MM.1S (cell line): ENCODE data around the gene ZPR1.

ENCODE experiments used
- EZH2 ChIP-seq: fragments of 300-600 bp; sonication (generic); optimal IDR thresholded peaks from 2 replicates; pipeline ENCODE3; 2017; ENCODE audit warnings: low read depth, mild to moderate bottlenecking, antibody characterized with exemption, low read length, mixed read lengths
- EZH2phosphoT487 ChIP-seq: fragments of 300-600 bp; sonication (generic); IDR thresholded peaks from 2 replicates; pipeline ENCODE4 v1.6.1; 2018; ENCODE audit warnings: antibody characterized with exemption, low read length
- TF ChIP-seq, protein P1 (sequence below): fragments of 300-600 bp; sonication (generic); IDR thresholded peaks from 2 replicates; pipeline ENCODE4 v1.5.1; 2016; ENCODE audit warnings: antibody characterized with exemption, low read length, mixed read lengths

DNA sequence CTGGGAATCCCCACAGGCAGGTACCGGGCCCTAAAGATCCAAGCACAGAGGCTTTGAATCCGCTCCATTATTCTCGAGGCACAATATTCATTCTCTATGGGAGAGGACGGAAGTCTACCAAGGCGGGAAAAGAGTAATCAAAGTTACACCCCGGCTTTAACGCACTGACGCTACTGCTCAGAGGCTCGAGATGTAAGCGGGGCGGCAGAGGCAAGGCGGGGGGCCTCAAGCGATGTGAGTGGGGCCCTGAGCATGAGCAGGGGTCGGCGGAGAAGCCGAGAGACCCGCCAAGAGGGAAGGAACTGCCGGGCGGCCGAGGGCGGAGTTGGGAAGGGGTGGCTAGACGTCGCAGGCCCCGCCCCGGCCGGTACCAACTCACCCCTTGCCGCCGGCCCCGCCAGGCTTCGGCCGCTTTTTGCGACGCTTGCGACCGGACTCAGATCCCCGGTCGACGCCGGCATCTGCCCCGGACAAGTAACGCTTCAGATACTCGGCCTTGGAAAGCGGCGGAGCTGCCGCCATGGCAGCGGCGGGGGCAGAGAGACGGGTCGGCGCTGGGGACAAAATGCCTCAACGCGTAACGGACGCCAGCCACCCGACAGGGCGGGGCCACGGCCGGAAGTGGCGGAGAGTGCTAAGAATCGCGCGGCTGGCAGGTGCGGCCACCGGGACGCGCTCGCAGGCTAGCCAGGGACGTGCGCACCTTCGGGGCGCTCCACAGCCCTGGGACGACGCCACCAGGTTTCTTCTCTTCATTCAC lies 15.2 kb downstream of the ZPR1 start, which contains the start of gene BUD13:
- no peak for TF ChIP-seq EZH2phosphoT487
- TF ChIP-seq, protein P1, sequence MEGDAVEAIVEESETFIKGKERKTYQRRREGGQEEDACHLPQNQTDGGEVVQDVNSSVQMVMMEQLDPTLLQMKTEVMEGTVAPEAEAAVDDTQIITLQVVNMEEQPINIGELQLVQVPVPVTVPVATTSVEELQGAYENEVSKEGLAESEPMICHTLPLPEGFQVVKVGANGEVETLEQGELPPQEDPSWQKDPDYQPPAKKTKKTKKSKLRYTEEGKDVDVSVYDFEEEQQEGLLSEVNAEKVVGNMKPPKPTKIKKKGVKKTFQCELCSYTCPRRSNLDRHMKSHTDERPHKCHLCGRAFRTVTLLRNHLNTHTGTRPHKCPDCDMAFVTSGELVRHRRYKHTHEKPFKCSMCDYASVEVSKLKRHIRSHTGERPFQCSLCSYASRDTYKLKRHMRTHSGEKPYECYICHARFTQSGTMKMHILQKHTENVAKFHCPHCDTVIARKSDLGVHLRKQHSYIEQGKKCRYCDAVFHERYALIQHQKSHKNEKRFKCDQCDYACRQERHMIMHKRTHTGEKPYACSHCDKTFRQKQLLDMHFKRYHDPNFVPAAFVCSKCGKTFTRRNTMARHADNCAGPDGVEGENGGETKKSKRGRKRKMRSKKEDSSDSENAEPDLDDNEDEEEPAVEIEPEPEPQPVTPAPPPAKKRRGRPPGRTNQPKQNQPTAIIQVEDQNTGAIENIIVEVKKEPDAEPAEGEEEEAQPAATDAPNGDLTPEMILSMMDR = no peak
- TF ChIP-seq EZH2 = no peak
